Measurements from ENCODE around the gene WDR88.

DNA sequence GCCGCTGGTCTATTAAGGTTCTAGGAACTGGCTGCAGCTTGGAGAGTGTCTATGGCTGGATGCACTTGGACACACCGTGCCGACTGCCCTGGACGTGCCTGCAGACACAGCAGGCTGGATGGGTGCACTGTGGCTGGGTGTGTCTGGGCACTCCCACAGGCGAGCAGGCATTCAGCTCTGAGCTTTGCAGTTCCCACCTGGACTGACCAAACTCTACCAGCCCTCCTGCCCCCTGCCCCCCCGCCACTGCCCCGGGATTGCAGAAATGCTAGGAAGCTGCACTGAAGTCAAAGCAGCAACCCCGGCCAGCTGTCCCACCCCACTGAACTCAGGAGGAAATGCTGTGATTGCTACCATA lies 55.2 kb downstream of the WDR88 start:
- no peak for TF ChIP-seq EP300 (IDR thresholded peaks at IDR 0.05; ENCODE audit: low read depth)
- no peak for TF ChIP-seq POLR2A (IDR thresholded peaks at IDR 0.05)

Measured in transverse colon (tissue), 1 donor.